DMS 273 (cell line): ENCODE data around the gene SMAD6.
"Not testable (repeated sequence)": the region's sequence is repeated elsewhere in the genome, so short reads cannot be mapped to it uniquely, and the experiment has no call there.

Experiments
- DNase-seq: peaks from one replicate; lab custom pipeline; 2025; ENCODE audit not compliant: unreplicated experiment; lab: John Stamatoyannopoulos, UW

SMAD6 gene

DNA sequence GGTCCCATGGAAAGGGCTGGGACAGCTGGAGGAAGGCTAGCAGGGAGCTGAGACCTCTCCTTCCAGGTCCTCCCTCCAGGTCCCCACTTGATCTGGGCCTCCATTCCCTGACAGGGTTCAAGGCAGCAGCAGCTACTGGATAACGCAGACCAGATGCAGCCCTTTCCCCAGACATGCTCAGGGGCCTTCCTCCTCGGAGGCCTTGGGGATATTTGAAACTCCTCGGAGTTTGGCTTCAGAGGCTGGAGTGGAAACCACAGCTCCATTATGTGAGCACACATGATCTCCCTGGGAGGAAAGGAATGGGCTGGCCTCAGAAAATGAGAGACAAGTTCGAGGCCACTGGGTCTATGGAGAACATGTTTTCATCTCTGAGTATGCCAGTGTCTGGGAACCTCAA is 119.3 kb downstream of the SMAD6 start:
- no peak for DNase-seq

GRCh38 chr15:66822114-66822513 is 120.1 kb downstream of the SMAD6 start:
- no peak for DNase-seq

DNA sequence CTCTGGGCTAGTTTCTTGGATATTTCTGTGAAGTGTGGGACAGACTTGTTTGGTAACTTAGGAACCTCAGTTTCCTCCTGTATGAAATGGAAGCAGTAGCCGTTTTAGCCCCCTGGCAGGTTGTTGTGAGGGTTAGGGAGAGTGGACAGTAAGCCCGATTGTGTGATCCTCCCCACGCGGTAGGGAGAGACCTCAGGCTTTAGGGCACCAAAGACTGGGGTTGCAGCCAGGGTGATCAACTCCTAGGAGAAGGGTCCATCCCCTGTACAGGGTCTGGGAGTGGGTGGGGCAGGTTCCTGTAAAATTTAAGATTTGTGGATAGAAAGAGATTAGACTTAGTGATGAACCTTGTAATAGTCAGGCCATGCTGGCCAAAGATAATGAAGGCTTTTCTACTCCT is 120.5 kb downstream of the SMAD6 start:
- DNase-seq: no peak

- no peak for DNase-seq
Observed at GRCh38 chr15:66823601-66824000, 121.6 kb downstream of the SMAD6 start.

GRCh38 chr15:66824424-66824823 is 122.4 kb downstream of the SMAD6 start:
- DNase-seq: no peak

DNA sequence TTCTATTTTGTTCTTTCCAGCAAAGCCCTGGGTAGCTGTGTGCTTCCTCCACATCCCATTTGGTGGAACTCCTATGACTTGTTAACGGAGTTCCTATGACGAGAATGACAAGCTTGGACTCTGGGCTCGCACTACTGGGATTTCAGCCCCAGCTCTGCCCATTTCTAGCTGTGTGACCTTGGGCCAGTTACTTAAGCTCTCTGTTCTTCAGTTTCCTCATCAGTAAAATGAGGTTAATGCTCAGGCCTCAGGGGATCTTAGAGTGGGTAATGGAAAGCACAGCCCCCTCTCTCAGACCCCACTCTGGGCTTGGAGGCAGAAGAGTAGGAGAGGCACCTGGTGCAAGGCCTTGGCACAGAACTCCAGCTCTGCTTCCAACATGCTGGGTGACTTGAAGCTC is 123.1 kb downstream of the SMAD6 start:
- no peak for DNase-seq

DNA sequence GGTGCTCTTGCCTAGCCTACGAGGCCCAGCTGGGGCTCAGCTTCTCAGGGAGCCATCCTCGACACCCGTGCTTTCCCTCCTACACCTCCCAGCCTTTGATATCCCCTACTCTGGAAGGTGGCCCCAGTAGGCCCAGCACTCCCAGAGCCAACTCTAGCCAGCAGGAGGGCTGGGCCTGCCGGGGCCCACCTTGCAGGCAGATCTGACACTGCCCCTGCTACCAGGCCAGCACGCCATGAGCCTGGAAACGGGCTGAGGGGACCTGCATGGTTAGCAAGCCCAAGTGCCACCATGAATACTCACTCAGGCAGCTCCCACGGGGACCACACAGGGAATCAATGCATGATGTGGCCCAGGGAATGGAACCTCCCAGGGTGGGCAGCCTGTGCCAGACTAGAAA is 123.7 kb downstream of the SMAD6 start:
- DNase-seq: no peak

GRCh38 chr15:66826507-66826906 is 124.5 kb downstream of the SMAD6 start:
- no peak for DNase-seq

- no peak for DNase-seq
Observed at GRCh38 chr15:66827039-66827697, 125.1 kb downstream of the SMAD6 start.

- DNase-seq: no peak
Observed at GRCh38 chr15:66827698-66828055, 125.6 kb downstream of the SMAD6 start.

DNA sequence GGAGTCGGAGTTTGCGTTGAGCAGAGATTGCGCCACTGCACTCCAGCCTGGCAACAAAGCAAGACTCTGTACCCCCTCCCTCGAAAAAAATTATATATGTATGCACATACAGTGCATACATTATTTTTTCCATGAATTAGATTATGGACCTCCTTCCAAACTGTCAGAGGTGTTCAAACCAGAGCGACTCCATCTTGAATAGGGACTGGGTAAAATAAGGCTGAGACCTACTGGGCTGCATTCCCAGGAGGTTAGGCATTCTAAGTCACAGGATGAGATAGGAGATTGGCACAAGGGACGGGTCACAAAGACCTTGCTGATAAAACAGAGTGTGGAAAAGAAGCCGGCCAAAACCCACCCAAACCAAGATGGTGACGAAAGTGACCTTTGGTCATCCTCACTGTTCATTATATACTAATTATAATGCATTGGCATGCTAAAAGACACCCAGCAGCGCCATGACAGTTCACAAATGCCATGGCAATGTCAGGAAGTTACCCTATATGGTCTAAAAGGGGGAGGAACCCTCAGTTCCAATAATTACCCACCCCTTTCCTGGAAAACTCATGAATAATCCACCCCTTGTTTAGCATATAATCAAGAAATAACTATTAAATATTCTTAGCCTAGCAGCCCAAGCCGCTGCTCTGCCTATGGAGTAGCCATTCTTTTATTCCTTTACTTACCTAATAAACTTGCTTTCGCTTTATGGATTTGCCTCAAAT is 126.9 kb downstream of the SMAD6 start:
- not testable (repeated sequence) for DNase-seq

DNA sequence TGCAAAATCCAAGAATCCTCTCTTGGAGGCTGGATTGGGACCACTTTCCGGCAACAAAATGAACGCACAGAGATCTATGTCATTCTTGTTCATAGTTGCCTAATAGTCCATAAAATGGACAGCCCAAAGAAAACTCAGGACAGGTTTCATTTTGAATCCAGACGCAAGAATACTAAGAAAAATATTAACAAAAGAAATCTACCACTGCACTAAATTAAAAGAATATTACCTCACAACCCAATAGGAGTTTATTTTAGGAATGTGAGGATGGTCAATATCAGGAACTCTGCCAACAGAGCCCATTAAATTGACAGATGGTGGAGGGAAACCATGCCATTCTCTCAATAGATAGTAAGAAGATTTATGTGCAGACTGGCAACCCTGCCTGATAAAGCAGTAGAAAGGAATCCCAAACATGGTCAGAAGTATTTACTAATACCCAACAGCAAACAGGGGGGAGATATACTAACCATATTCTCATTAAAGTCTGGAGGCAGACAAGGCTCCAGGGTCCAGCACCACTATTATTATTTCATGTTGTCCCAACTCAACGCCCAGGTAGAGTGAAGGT is 127.6 kb downstream of the SMAD6 start:
- DNase-seq: no peak

GRCh38 chr15:66830358-66830757 is 128.3 kb downstream of the SMAD6 start:
- DNase-seq: no peak

- DNase-seq: no peak
Observed at GRCh38 chr15:66830823-66831222, 128.8 kb downstream of the SMAD6 start.

DNA sequence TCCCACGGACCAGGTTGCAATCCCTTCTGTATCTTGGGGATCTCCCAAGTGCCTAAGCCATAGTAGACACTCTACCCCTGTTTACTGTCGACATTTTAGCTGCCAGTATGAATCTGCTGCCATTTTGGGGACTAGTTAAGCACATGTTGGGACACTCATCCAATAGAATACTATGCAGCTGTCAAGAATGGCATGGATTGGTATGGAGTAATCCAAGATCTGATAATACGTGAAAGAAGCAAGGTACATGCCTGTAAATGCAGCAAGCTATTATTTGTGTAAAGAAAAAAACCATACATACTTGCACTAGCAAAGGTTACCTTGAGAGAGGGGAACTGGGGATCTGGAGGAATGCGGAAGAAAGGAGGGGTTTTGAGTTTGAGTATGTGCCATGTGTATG is 129.3 kb downstream of the SMAD6 start:
- no peak for DNase-seq

- DNase-seq: no peak
Observed at GRCh38 chr15:66831801-66832390, 129.9 kb downstream of the SMAD6 start.
